ENCODE data around the gene FKBP4. TPM values are rescaled to one million over a fixed set of nuclear protein-coding genes. Genes with fewer than 3 reads are reported as not detected.

The FKBP4 gene
- total RNA-seq, 2 donors from 2014 or later: 130 to 134 TPM

Other genes starting within 250 kb of the FKBP4 start
- gene ITFG2, start 17.7 kb downstream of the FKBP4 start, total RNA-seq: 10 to 100 TPM; 36.3 to 39.1 TPM
- gene NRIP2, start 40.1 kb downstream of the FKBP4 start, total RNA-seq: not detected
- gene TEX52, start 62.1 kb downstream of the FKBP4 start, total RNA-seq: under 1 TPM; 0.20 to 0.43 TPM
- gene FOXM1, start 82.2 kb downstream of the FKBP4 start, total RNA-seq: 100 to 1,000 TPM; 105 to 112 TPM
- 10 to 100 TPM; 30.1 to 49.4 TPM for gene RHNO1, start 82.3 kb downstream of the FKBP4 start, total RNA-seq
- gene TULP3, start 95.9 kb downstream of the FKBP4 start, total RNA-seq: 1 to 10 TPM; 4.9 to 7.3 TPM
- gene TEAD4, start 164.4 kb downstream of the FKBP4 start, total RNA-seq: 1 to 10 TPM in 1 of 2 donors, under 1 TPM in 1; 0.32 to 8.3 TPM

Data from activated naive CD4-positive, alpha-beta T cell treated with anti-CD3 and anti-CD28 coated beads, Interleukin-2, amount 50 U/mL, for 72 hours (primary cell).